Keratinocyte (primary cell): ENCODE measurements around the gene SP4. TPM values are rescaled to one million over a fixed set of nuclear protein-coding genes. Genes with fewer than 3 reads are reported as not detected.

ENCODE experiments used
- DNase-seq: peaks from one replicate; pipeline ENCODE4 v3.0.0-alpha.2; 2011; ENCODE audit warnings: low read depth, missing footprints, low spot score
- FAIRE-seq: peaks from 2 replicates; lab custom pipeline; 2011; peaks lifted over from hg19 to GRCh38; lab: Jason Lieb, UNC
- H2AFZ ChIP-seq: 2 replicates; pipeline ENCODE4 v1.6.0; 2012; ENCODE audit warnings: low read length, control low read depth, inconsistent platforms; ENCODE audit not compliant: control insufficient read depth
- H3K27ac ChIP-seq: 2 replicates; pipeline ENCODE4 v1.5.1; 2011; ENCODE audit warnings: low read length; ENCODE audit not compliant: control insufficient read depth, insufficient read depth
- H3K27me3 ChIP-seq: 3 replicates; pipeline ENCODE4 v1.6.0; 2011; ENCODE audit warnings: low read length; ENCODE audit not compliant: control insufficient read depth, insufficient read depth; ENCODE audit errors: extremely low read depth
- H3K36me3 ChIP-seq, 2 experiments: 2 replicates in 1 of 2; 3 replicates in 1 of 2; pipeline ENCODE4 v1.5.1; 2011; ENCODE audit warnings: low read length in 2 of 2, mild to moderate bottlenecking in 1 of 2; ENCODE audit not compliant: control insufficient read depth in 2 of 2, insufficient read depth in 2 of 2; ENCODE audit errors: extremely low read depth in 1 of 2
- H3K4me1 ChIP-seq: 3 replicates; pipeline ENCODE4 v1.5.1; 2011; ENCODE audit warnings: low read length; ENCODE audit not compliant: control insufficient read depth, insufficient read depth; ENCODE audit errors: extremely low read depth
- H3K4me2 ChIP-seq: 3 replicates; pipeline ENCODE4 v1.6.0; 2011; ENCODE audit warnings: low read depth, low read length; ENCODE audit not compliant: control insufficient read depth, insufficient read depth; ENCODE audit errors: extremely low read depth
- H3K4me3 ChIP-seq, 3 experiments: fragments of 200-600 bp in 1 of 3; sonication (generic) in 1 of 3; 2 replicates in 2 of 3; 3 replicates in 1 of 3; pipeline ENCODE4 v1.5.1; 2011 to 2016; ENCODE audit warnings: low read length in 3 of 3, mild to moderate bottlenecking in 3 of 3, control low read depth in 2 of 3, inconsistent platforms in 1 of 3, low read depth in 1 of 3, mixed read lengths in 1 of 3, mixed run types in 1 of 3, moderate library complexity in 1 of 3; ENCODE audit not compliant: control insufficient read depth in 2 of 3, insufficient read depth in 2 of 3; ENCODE audit errors: extremely low read depth in 1 of 3
- H3K79me2 ChIP-seq: 2 replicates; pipeline ENCODE4 v1.6.0; 2012; ENCODE audit warnings: low read length; ENCODE audit not compliant: control insufficient read depth, insufficient read depth
- H3K9ac ChIP-seq: 3 replicates; pipeline ENCODE4 v1.6.0; 2011; ENCODE audit warnings: low read length; ENCODE audit not compliant: control insufficient read depth, insufficient read depth; ENCODE audit errors: extremely low read depth
- H3K9me1 ChIP-seq: 3 replicates; pipeline ENCODE4 v1.6.0; 2011; ENCODE audit warnings: low read length; ENCODE audit not compliant: control insufficient read depth, insufficient read depth; ENCODE audit errors: extremely low read depth
- H3K9me3 ChIP-seq: 2 replicates; pipeline ENCODE4 v1.5.1; 2012; ENCODE audit warnings: low read depth, low read length; ENCODE audit not compliant: control insufficient read depth
- H4K20me1 ChIP-seq: 3 replicates; pipeline ENCODE4 v1.6.0; 2011; ENCODE audit warnings: low read length; ENCODE audit not compliant: control insufficient read depth, insufficient read depth; ENCODE audit errors: extremely low read depth
- EZH2 ChIP-seq: IDR thresholded peaks from one replicate; pipeline ENCODE4 v1.6.1; 2012; ENCODE audit warnings: inconsistent platforms, mild to moderate bottlenecking, low read length, moderate library complexity
- dilution Hi-C: fragments of 300-500 bp; cut with MboI; formaldehyde crosslinking; loops from one replicate; pipeline ENCODE4 v1.7.0; 2020; ENCODE audit warnings: low sequenced_read_pairs; ENCODE audit not compliant: extremely low pct_ligation_motif_present
- polyA plus RNA-seq, 5 experiments: library from polyadenylated mRNA; depleted of rRNA in 3 of 5; stranded (reverse) in 3 of 5; stranded (forward) in 1 of 5; unstranded in 1 of 5; fragments of >200 nt; gene quantifications; 1 replicate in 1 of 5; 2 replicates in 3 of 5; 3 replicates in 1 of 5; pipeline versions ENCODE4 v1.2.1 to v1.2.3, GENCODE V29; 2011 to 2012; ENCODE audit warnings: missing spikeins in 2 of 5, low read depth in 1 of 5, low replicate concordance in 1 of 5
- TF ChIP-seq, protein P1 (sequence below), 3 experiments: IDR thresholded peaks in 1 of 3; conservative IDR thresholded peaks in 1 of 3; optimal IDR thresholded peaks in 1 of 3; 2 replicates in 2 of 3; 3 replicates in 1 of 3; pipeline versions ENCODE3 to v1.5.1; 2011; ENCODE audit warnings: low read length in 3 of 3, mild to moderate bottlenecking in 3 of 3, moderate library complexity in 2 of 3, control low read depth in 1 of 3, inconsistent platforms in 1 of 3; ENCODE audit not compliant: insufficient read depth in 2 of 3; ENCODE audit errors: extremely low read depth in 1 of 3

Gene SP4
- polyA plus RNA-seq, 1 donor (not counting 4 experiments of a cell fraction or from before 2014, with no cell fraction given): 1.5 TPM

DNA sequence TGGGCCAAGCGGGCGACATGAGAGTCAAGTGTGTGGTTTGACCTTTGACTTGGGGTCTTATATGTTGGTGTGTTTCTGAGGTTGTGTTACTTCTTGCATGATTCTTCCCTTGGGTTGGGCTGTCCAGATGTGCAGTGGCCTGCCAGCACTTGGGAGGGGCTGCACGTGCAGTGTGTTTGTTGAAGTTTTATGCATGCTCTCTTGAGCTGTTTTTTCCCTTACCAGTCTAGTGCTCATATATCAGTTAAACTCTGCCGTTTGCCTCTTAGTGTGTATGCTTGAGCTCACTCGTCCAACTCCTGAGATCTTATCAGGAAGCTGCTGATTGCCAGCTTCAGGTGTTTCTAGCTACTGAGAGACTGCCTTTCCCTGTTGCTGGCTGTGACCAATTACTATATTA, 23.1 kb downstream of the SP4 start:
- TF ChIP-seq, protein P1, sequence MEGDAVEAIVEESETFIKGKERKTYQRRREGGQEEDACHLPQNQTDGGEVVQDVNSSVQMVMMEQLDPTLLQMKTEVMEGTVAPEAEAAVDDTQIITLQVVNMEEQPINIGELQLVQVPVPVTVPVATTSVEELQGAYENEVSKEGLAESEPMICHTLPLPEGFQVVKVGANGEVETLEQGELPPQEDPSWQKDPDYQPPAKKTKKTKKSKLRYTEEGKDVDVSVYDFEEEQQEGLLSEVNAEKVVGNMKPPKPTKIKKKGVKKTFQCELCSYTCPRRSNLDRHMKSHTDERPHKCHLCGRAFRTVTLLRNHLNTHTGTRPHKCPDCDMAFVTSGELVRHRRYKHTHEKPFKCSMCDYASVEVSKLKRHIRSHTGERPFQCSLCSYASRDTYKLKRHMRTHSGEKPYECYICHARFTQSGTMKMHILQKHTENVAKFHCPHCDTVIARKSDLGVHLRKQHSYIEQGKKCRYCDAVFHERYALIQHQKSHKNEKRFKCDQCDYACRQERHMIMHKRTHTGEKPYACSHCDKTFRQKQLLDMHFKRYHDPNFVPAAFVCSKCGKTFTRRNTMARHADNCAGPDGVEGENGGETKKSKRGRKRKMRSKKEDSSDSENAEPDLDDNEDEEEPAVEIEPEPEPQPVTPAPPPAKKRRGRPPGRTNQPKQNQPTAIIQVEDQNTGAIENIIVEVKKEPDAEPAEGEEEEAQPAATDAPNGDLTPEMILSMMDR (optimal IDR thresholded peaks at IDR 0.05 in 1 of 3, IDR thresholded peaks at IDR 0.05 in 1 of 3, conservative IDR thresholded peaks at IDR 0.05 in 1 of 3; ENCODE audit: extremely low read depth in 1 of 3, insufficient read depth in 2 of 3, low read length in 3 of 3): no peak
- no peak for TF ChIP-seq EZH2
- H3K4me3 ChIP-seq: no peak overlapping the region
- no peaks in the 10 kb centered on the region for H3K36me3 ChIP-seq
- no peak overlapping the region for H2AFZ ChIP-seq
- FAIRE-seq (no peak), DNase-seq (no peak)
- no peaks in the 10 kb centered on the region for H3K9me1 ChIP-seq
- no peaks in the 10 kb centered on the region for H3K27me3 ChIP-seq
- H4K20me1 ChIP-seq: no peaks in the 10 kb centered on the region
- H3K9me3 ChIP-seq: peaks cover 2% of the 10 kb centered on the region
- no peak overlapping the region for H3K4me2 ChIP-seq
- dilution Hi-C loops: no loop called here
- H3K9ac ChIP-seq: no peak overlapping the region
- H3K4me1 ChIP-seq: no peaks in the 10 kb centered on the region
- H3K79me2 ChIP-seq: no peaks in the 10 kb centered on the region
- H3K27ac ChIP-seq: no peak overlapping the region

DNA sequence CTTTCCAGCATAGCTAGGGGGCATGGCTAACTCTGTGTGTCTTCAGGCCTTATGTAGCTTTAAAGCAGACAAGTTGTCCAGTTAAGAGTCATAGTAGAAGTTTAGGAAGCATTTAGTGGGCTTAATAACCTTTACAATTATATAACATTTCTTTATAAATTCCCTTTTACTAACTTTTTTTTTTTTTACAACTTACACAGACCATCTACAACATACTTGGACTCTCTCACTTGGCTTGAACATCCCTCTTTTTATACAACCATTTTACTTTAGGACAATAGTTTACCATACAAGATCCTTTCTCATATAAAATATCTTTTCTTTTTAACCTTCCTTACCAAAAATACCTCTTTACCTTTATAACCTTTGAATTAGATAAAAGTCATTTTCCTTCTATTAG, 26.3 kb downstream of the SP4 start:
- Histone ChIP-seq H3K27me3 (no peaks in the 10 kb centered on the region), H3K9me1 (no peaks in the 10 kb centered on the region), H3K4me1 (no peaks in the 10 kb centered on the region), H3K36me3 (no peaks in the 10 kb centered on the region), H3K4me2 (no peak overlapping the region), H3K79me2 (no peaks in the 10 kb centered on the region), H3K9me3 (peaks cover 2% of the 10 kb centered on the region), H4K20me1 (no peaks in the 10 kb centered on the region), H3K4me3 (no peak overlapping the region), H3K9ac (no peak overlapping the region), H2AFZ (no peak overlapping the region), H3K27ac (no peak overlapping the region)
- dilution Hi-C loops: no loop called here
- DNase-seq: no peak
- TF ChIP-seq, protein P1 (optimal IDR thresholded peaks at IDR 0.05 in 1 of 3, IDR thresholded peaks at IDR 0.05 in 1 of 3, conservative IDR thresholded peaks at IDR 0.05 in 1 of 3; ENCODE audit: extremely low read depth in 1 of 3, insufficient read depth in 2 of 3, low read length in 3 of 3): no peak
- TF ChIP-seq EZH2: no peak
- FAIRE-seq: no peak
